Endothelial cell of umbilical vein (primary cell): ENCODE results near the gene LGI4. TPM values are rescaled to one million over a fixed set of nuclear protein-coding genes. Genes with fewer than 3 reads are reported as not detected.

Experiments
- BruUV-seq: library from RNA; stranded (reverse); fragments of 400-500 nt; replicated peaks from 2 replicates; lab custom pipeline; 2021; lab: Mats Ljungman, UMichigan
- CTCF ChIA-PET: fragments of 300-600, 350-600 bp; sonication (Branson Sonifier 250); formaldehyde crosslinking; loops from one replicate; lab custom pipeline; 2021; ENCODE audit warnings: antibody characterized with exemption, inconsistent platforms; lab: Charles Lee
- POLR2A ChIA-PET: fragments of 300-600, 350-600 bp; sonication (Branson Sonifier 250); formaldehyde crosslinking; loops from one replicate; lab custom pipeline; 2021; ENCODE audit warnings: antibody characterized with exemption, inconsistent platforms; lab: Charles Lee
- DNase-seq: peaks from one replicate; pipeline ENCODE4 v3.0.0-alpha.2; 2011; ENCODE audit warnings: low read depth, low spot score
- FAIRE-seq: peaks from 2 replicates; lab custom pipeline; 2011; peaks lifted over from hg19 to GRCh38; lab: Jason Lieb, UNC
- H2AFZ ChIP-seq: 2 replicates; pipeline ENCODE4 v1.6.0; 2012; ENCODE audit warnings: low read depth, low read length, control low read depth, inconsistent platforms
- H3K27ac ChIP-seq: 2 replicates; pipeline ENCODE4 v1.5.1; 2011; ENCODE audit warnings: low read depth, mild to moderate bottlenecking, control low read depth, low read length, moderate library complexity; ENCODE audit not compliant: insufficient read depth
- H3K27me3 ChIP-seq, 2 experiments: 2 replicates each; pipeline versions ENCODE4 v1.6.0 to v1.6.1; 2011; ENCODE audit warnings: low read length in 2 of 2, mixed read lengths in 1 of 2; ENCODE audit not compliant: control insufficient read depth in 2 of 2, insufficient read depth in 2 of 2
- H3K36me3 ChIP-seq, 2 experiments: 2 replicates in 1 of 2; 3 replicates in 1 of 2; pipeline ENCODE4 v1.5.1; 2011; ENCODE audit warnings: low read length in 2 of 2, mild to moderate bottlenecking in 1 of 2, moderate library complexity in 1 of 2; ENCODE audit not compliant: control insufficient read depth in 2 of 2, insufficient read depth in 2 of 2; ENCODE audit errors: extremely low read depth in 1 of 2
- H3K4me1 ChIP-seq: 3 replicates; pipeline ENCODE4 v1.5.1; 2011; ENCODE audit warnings: mild to moderate bottlenecking, low read length; ENCODE audit not compliant: control insufficient read depth, insufficient read depth; ENCODE audit errors: extremely low read depth
- H3K4me2 ChIP-seq: 2 replicates; pipeline ENCODE4 v1.6.1; 2011; ENCODE audit warnings: low read length, control low read depth, mixed read lengths; ENCODE audit not compliant: insufficient read depth
- H3K4me3 ChIP-seq, 3 experiments: fragments of 200-600 bp in 1 of 3; sonication (generic), shearing (Covaris generic) in 1 of 3; replicated peaks in 1 of 3; 2 replicates each; pipeline ENCODE4 v1.5.1; 2011 to 2016; ENCODE audit warnings: control low read depth in 3 of 3, low read length in 3 of 3, mild to moderate bottlenecking in 2 of 3, inconsistent platforms in 1 of 3, low read depth in 1 of 3, moderate library complexity in 1 of 3; ENCODE audit not compliant: insufficient read depth in 1 of 3
- H3K79me2 ChIP-seq: 2 replicates; pipeline ENCODE4 v1.6.0; 2012; ENCODE audit warnings: low read length, inconsistent platforms; ENCODE audit not compliant: control insufficient read depth, insufficient read depth
- H3K9ac ChIP-seq: replicated peaks from 2 replicates; pipeline ENCODE3; 2011; ENCODE audit warnings: low read length, control low read depth; ENCODE audit not compliant: insufficient read depth; ENCODE audit errors: extremely low read depth
- H3K9me1 ChIP-seq: replicated peaks from 3 replicates; pipeline ENCODE4 v1.6.0; 2011; ENCODE audit warnings: mild to moderate bottlenecking, low read length; ENCODE audit not compliant: control insufficient read depth, insufficient read depth; ENCODE audit errors: extremely low read depth
- H3K9me3 ChIP-seq: replicated peaks from 2 replicates; pipeline ENCODE4 v1.5.1; 2012; ENCODE audit warnings: low read length, inconsistent platforms; ENCODE audit not compliant: control insufficient read depth, insufficient read depth
- H4K20me1 ChIP-seq: replicated peaks from 2 replicates; pipeline ENCODE3; 2011; ENCODE audit warnings: mild to moderate bottlenecking, low read length; ENCODE audit not compliant: control insufficient read depth, insufficient read depth; ENCODE audit errors: extremely low read depth
- EZH2 ChIP-seq: IDR thresholded peaks from 2 replicates; pipeline ENCODE4 v1.6.1; 2012; ENCODE audit warnings: borderline replicate concordance, low read depth, mild to moderate bottlenecking, moderate library complexity, low read length, inconsistent platforms; ENCODE audit not compliant: severe bottlenecking
- FOS ChIP-seq: IDR thresholded peaks from 2 replicates; pipeline ENCODE4 v1.6.1; 2011; ENCODE audit warnings: mild to moderate bottlenecking, low read length, moderate library complexity, borderline replicate concordance; ENCODE audit not compliant: insufficient read depth
- GATA2 ChIP-seq: IDR thresholded peaks from 2 replicates; pipeline ENCODE4 v1.7.0; 2011; ENCODE audit warnings: low read depth, mild to moderate bottlenecking, moderate library complexity, mixed read lengths, low read length; ENCODE audit not compliant: insufficient read length, insufficient read depth
- JUN ChIP-seq: IDR thresholded peaks from 2 replicates; pipeline ENCODE4 v1.6.1; 2011; ENCODE audit warnings: borderline replicate concordance, low read depth; ENCODE audit not compliant: insufficient read length, insufficient read depth
- MYC ChIP-seq: IDR thresholded peaks from one replicate; pipeline ENCODE4 v1.6.1; 2011; ENCODE audit warnings: mild to moderate bottlenecking, low read depth, low read length
- POLR2A ChIP-seq: IDR thresholded peaks from 2 replicates; pipeline ENCODE4 v1.6.1; 2012; ENCODE audit warnings: low read depth, mild to moderate bottlenecking, control low read depth, low read length
- POLR2AphosphoS5 ChIP-seq: IDR thresholded peaks from 2 replicates; pipeline ENCODE4 v1.6.1; 2012; ENCODE audit warnings: low read depth, mild to moderate bottlenecking, control low read depth, low read length, moderate library complexity; ENCODE audit not compliant: insufficient read depth
- dilution Hi-C: fragments of 300-500 bp; cut with MboI; formaldehyde crosslinking; loops from one replicate; pipeline ENCODE4 v1.15.0; 2019; ENCODE audit warnings: low sequenced_read_pairs; ENCODE audit not compliant: extremely low pct_ligation_motif_present
- intact Hi-C: fragments of 100-400 bp; cut with micrococcal nuclease; formaldehyde crosslinking; loops from one replicate; pipeline ENCODE4 v1.10.0; 2022
- polyA plus RNA-seq, 4 experiments: library from polyadenylated mRNA; depleted of rRNA in 3 of 4; stranded (reverse) in 3 of 4; unstranded in 1 of 4; fragments of >200 nt; gene quantifications; 2 replicates each; pipeline versions ENCODE4 v1.2.1 to v1.2.3, GENCODE V29; 2011 to 2012; ENCODE audit warnings: missing spikeins in 1 of 4
- total RNA-seq: library from RNA; stranded (reverse); gene quantifications from 2 replicates; pipeline ENCODE4 v1.2.3, GENCODE V29; 2021
- TF ChIP-seq, protein P1 (sequence below), 2 donors: IDR thresholded peaks; 1 replicate in 1 of 2; 2 replicates in 1 of 2; pipeline ENCODE4 v1.5.1; 2011; ENCODE audit warnings: low read length in 2 of 2, mild to moderate bottlenecking in 2 of 2, moderate library complexity in 2 of 2, control low read depth in 1 of 2, inconsistent platforms in 1 of 2, low read depth in 1 of 2; ENCODE audit not compliant: insufficient read depth in 1 of 2; ENCODE audit errors: extremely low read depth in 1 of 2
- TF ChIP-seq, protein P2 (sequence below): IDR thresholded peaks from 2 replicates; pipeline ENCODE4 v1.6.1; 2011; ENCODE audit not compliant: insufficient read depth, insufficient read length

Gene LGI4
- total and polyA plus RNA-seq, 2 donors (not counting 3 experiments of a cell fraction or from before 2014, with no cell fraction given): not detected

DNA sequence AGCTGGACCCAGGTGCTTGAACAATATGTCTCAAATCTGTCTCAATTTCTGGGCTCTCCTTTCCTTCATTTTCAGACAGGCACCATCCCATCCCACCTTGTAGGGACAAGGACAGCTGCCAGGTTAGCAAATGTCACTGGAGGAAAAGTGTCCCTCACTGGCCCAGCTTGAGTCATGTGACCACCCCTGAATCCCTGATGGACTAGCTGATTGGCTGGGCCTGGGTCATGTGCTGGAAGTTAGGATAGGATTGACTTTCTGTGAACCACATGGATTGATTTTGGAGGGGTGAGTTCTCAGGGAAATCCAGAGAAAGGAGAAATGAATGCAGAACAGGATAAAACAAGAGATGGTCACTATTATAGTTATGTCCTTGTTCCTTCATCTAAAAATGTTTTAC lies 47.5 kb downstream of the LGI4 start:
- TF ChIP-seq POLR2A: no peak
- TF ChIP-seq FOS: no peak
- TF ChIP-seq, protein P1, sequence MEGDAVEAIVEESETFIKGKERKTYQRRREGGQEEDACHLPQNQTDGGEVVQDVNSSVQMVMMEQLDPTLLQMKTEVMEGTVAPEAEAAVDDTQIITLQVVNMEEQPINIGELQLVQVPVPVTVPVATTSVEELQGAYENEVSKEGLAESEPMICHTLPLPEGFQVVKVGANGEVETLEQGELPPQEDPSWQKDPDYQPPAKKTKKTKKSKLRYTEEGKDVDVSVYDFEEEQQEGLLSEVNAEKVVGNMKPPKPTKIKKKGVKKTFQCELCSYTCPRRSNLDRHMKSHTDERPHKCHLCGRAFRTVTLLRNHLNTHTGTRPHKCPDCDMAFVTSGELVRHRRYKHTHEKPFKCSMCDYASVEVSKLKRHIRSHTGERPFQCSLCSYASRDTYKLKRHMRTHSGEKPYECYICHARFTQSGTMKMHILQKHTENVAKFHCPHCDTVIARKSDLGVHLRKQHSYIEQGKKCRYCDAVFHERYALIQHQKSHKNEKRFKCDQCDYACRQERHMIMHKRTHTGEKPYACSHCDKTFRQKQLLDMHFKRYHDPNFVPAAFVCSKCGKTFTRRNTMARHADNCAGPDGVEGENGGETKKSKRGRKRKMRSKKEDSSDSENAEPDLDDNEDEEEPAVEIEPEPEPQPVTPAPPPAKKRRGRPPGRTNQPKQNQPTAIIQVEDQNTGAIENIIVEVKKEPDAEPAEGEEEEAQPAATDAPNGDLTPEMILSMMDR (IDR thresholded peaks at IDR 0.05; ENCODE audit: extremely low read depth in 1 of 2, insufficient read depth in 1 of 2, low read depth in 1 of 2, low read length in 2 of 2): no peak
- no peak for TF ChIP-seq POLR2AphosphoS5
- intact Hi-C loops: no loop called here
- no peak overlapping the region for H3K4me3 ChIP-seq
- H3K9me1 ChIP-seq: no peaks in the 10 kb centered on the region
- no peaks in the 10 kb centered on the region for H3K36me3 ChIP-seq
- no peak for FAIRE-seq
- dilution Hi-C loops: no loop called here
- no TSS peak for BruUV-seq
- no peak overlapping the region for H3K4me2 ChIP-seq
- ChIA-PET POLR2A (no interaction called here), CTCF (interaction anchor here (1.1 to 2.9 kb wide), 4 partner anchors 18 to 448 kb away, joined by 3 to 15 read pairs (median 10); no protein-coding TSS in a partner anchor)
- no peak overlapping the region for H2AFZ ChIP-seq
- H3K79me2 ChIP-seq: no peaks in the 10 kb centered on the region
- H4K20me1 ChIP-seq: no peaks in the 10 kb centered on the region
- no peak overlapping the region for H3K9ac ChIP-seq
- no peaks in the 10 kb centered on the region for H3K9me3 ChIP-seq
- H3K27me3 ChIP-seq: peaks cover 1 to 2% of the 10 kb centered on the region in 2 experiments
- DNase-seq: no peak
- no peak overlapping the region for H3K27ac ChIP-seq
- no peaks in the 10 kb centered on the region for H3K4me1 ChIP-seq

DNA sequence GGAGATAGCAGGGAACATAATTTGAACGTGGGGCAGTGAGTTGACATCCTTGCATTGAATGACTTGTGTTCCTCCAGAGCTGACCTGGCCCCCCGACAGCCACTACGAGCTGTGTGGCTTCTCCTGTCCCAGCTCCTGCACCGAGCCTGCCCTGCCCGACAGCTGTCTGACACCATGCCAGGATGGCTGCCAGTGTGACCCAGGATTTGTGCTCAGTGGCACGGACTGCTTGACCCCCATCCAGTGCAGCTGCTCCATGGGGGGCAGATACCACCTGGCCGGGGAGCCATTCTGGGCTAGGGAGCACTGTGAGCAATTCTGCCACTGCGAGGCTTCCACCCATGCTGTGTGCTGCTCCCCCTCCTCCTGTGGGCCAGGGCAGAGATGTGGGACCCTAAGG lies 48.4 kb downstream of the LGI4 start:
- CTCF ChIA-PET: interaction anchor here (1.1 to 2.9 kb wide), 5 partner anchors 17 to 447 kb away, joined by 3 to 15 read pairs (median 7); partner anchors contain the start of gene LGI4
- no peaks in the 10 kb centered on the region for H3K79me2 ChIP-seq
- H3K27me3 ChIP-seq: peaks cover 1 to 2% of the 10 kb centered on the region in 2 experiments
- H3K9me3 ChIP-seq: no peaks in the 10 kb centered on the region
- no peaks in the 10 kb centered on the region for H3K9me1 ChIP-seq
- TF ChIP-seq GATA2 (no peak), EZH2 (no peak), POLR2AphosphoS5 (no peak), MYC (no peak), POLR2A (no peak), JUN (no peak), FOS (no peak)
- TF ChIP-seq, protein P2, sequence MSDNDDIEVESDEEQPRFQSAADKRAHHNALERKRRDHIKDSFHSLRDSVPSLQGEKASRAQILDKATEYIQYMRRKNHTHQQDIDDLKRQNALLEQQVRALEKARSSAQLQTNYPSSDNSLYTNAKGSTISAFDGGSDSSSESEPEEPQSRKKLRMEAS: no peak
- TF ChIP-seq, protein P1 (IDR thresholded peaks at IDR 0.05; ENCODE audit: extremely low read depth in 1 of 2, insufficient read depth in 1 of 2, low read depth in 1 of 2, low read length in 2 of 2): no peak
- H3K36me3 ChIP-seq: no peaks in the 10 kb centered on the region
- no peaks in the 10 kb centered on the region for H4K20me1 ChIP-seq
- no peak overlapping the region for H2AFZ ChIP-seq
- no peak overlapping the region for H3K27ac ChIP-seq
- FAIRE-seq (no peak), DNase-seq (no peak)
- no peak overlapping the region for H3K4me2 ChIP-seq
- POLR2A ChIA-PET: no interaction called here
- no TSS peak for BruUV-seq
- dilution Hi-C loops (no loop called here), intact Hi-C loops (no loop called here)
- H3K9ac ChIP-seq: no peak overlapping the region
- no peak overlapping the region for H3K4me3 ChIP-seq
- no peaks in the 10 kb centered on the region for H3K4me1 ChIP-seq
